HepG2 (cell line): ENCODE results near the gene UNC5B. TPM values are rescaled to one million over a fixed set of nuclear protein-coding genes. Genes with fewer than 3 reads are reported as not detected.

Experiments used
- BRCA1 ChIP-seq: sonication (generic); formaldehyde crosslinking; IDR thresholded peaks from 2 replicates; pipeline ENCODE4 v1.4.0; 2020; ENCODE audit warnings: missing genetic modification reagents
- DPF2 ChIP-seq: sonication (generic); formaldehyde crosslinking; IDR thresholded peaks from 2 replicates; pipeline ENCODE4 v1.4.0; 2020; ENCODE audit warnings: mild to moderate bottlenecking, low read depth, missing genetic modification reagents, borderline replicate concordance
- NFATC3 ChIP-seq: sonication (generic); formaldehyde crosslinking; IDR thresholded peaks from 2 replicates; pipeline ENCODE4 v1.5.1; 2020; ENCODE audit warnings: mild to moderate bottlenecking, missing genetic modification reagents
- SKIL ChIP-seq: sonication (generic); formaldehyde crosslinking; IDR thresholded peaks from 2 replicates; pipeline ENCODE4 v1.8.0; 2022; ENCODE audit warnings: missing genetic modification reagents, mild to moderate bottlenecking, moderate library complexity, borderline replicate concordance
- SNAPC5 ChIP-seq: sonication (generic); formaldehyde crosslinking; IDR thresholded peaks from 2 replicates; pipeline ENCODE4 v1.8.1; 2023; ENCODE audit warnings: mild to moderate bottlenecking, missing genetic modification reagents, borderline replicate concordance
- ZNF451 ChIP-seq: sonication (generic); formaldehyde crosslinking; IDR thresholded peaks from 2 replicates; pipeline ENCODE4 v1.5.0; 2020; ENCODE audit warnings: mild to moderate bottlenecking, missing genetic modification reagents
- ZNF460 ChIP-seq: sonication (generic); formaldehyde crosslinking; IDR thresholded peaks from 2 replicates; pipeline ENCODE4 v1.5.1; 2020; ENCODE audit warnings: missing genetic modification reagents, mild to moderate bottlenecking, borderline replicate concordance
- ZNF792 ChIP-seq: IDR thresholded peaks from 2 replicates; pipeline ENCODE4 v1.6.1; 2016
- ZNF878 ChIP-seq: sonication (generic); formaldehyde crosslinking; IDR thresholded peaks from 2 replicates; pipeline ENCODE4 v1.8.1; 2023; ENCODE audit warnings: mild to moderate bottlenecking, missing genetic modification reagents, moderate library complexity
- polyA plus RNA-seq, 8 experiments: library from polyadenylated mRNA; depleted of rRNA in 3 of 8; stranded (reverse) in 7 of 8; unstranded in 1 of 8; fragments of >200 nt; fragmentation: Illumina TruSeq in 4 of 8; extraction: Trizol in 4 of 8; gene quantifications; 2 replicates each; pipeline versions ENCODE4 v1.2.1 to v1.2.3, GENCODE V29; 2011 to 2016; ENCODE audit warnings: low read depth in 4 of 8, missing spikeins in 1 of 8, mixed read lengths in 1 of 8; ENCODE audit not compliant: insufficient read depth in 1 of 8
- total RNA-seq, 5 experiments: library from RNA; depleted of rRNA; stranded (reverse); fragments of >200 nt; fragmentation: Illumina TruSeq; extraction: Trizol; gene quantifications; 2 replicates each; pipeline ENCODE4 v1.2.3, GENCODE V29; 2016; ENCODE audit warnings: low read depth in 1 of 5
- TF ChIP-seq, protein P1 (sequence below): sonication (generic); formaldehyde crosslinking; conservative IDR thresholded peaks from 2 replicates; pipeline ENCODE4 v1.4.0; 2020; ENCODE audit warnings: mild to moderate bottlenecking, missing genetic modification reagents, moderate library complexity
- TF ChIP-seq, protein P2 (sequence below), 2 experiments: fragments of 450-650 bp in 1 of 2; sonication (generic) in 1 of 2; formaldehyde crosslinking in 1 of 2; IDR thresholded peaks; 2 replicates each; pipeline versions ENCODE4 v1.6.1 to v1.8.0; 2016 to 2022; ENCODE audit warnings: antibody characterized with exemption in 1 of 2, mild to moderate bottlenecking in 1 of 2, missing genetic modification reagents in 1 of 2
- TF ChIP-seq, protein P3 (sequence below): IDR thresholded peaks from 2 replicates; pipeline ENCODE4 v1.6.1; 2016; ENCODE audit warnings: control low read depth

The UNC5B gene
- total and polyA plus RNA-seq, 2 of the 13 experiments (the other 11 are each of a cell fraction or from before 2014, with no cell fraction given), result 0.07 TPM

- TF ChIP-seq, protein P1, sequence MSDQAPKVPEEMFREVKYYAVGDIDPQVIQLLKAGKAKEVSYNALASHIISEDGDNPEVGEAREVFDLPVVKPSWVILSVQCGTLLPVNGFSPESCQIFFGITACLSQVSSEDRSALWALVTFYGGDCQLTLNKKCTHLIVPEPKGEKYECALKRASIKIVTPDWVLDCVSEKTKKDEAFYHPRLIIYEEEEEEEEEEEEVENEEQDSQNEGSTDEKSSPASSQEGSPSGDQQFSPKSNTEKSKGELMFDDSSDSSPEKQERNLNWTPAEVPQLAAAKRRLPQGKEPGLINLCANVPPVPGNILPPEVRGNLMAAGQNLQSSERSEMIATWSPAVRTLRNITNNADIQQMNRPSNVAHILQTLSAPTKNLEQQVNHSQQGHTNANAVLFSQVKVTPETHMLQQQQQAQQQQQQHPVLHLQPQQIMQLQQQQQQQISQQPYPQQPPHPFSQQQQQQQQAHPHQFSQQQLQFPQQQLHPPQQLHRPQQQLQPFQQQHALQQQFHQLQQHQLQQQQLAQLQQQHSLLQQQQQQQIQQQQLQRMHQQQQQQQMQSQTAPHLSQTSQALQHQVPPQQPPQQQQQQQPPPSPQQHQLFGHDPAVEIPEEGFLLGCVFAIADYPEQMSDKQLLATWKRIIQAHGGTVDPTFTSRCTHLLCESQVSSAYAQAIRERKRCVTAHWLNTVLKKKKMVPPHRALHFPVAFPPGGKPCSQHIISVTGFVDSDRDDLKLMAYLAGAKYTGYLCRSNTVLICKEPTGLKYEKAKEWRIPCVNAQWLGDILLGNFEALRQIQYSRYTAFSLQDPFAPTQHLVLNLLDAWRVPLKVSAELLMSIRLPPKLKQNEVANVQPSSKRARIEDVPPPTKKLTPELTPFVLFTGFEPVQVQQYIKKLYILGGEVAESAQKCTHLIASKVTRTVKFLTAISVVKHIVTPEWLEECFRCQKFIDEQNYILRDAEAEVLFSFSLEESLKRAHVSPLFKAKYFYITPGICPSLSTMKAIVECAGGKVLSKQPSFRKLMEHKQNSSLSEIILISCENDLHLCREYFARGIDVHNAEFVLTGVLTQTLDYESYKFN (CRISPR knock-in tag), result peak; percentile 94
- TF ChIP-seq NFATC3 (no peak), ZNF878 (CRISPR knock-in tag) (0 out of 2 replicates have a peak, but pooled peaks have one; percentile 69), ZNF792 (CRISPR knock-in tag) (peak; percentile 86), BRCA1 (no peak), DPF2 (CRISPR knock-in tag) (peak; percentile 47), ZNF460 (no peak), SKIL (CRISPR knock-in tag) (peak; percentile 63; the same call in 1 of the 2 replicates), ZNF451 (peak; percentile 45; the same call in 1 of the 2 replicates), SNAPC5 (CRISPR knock-in tag) (0 out of 2 replicates have a peak, but pooled peaks have one; percentile 31)
- TF ChIP-seq, protein P2, sequence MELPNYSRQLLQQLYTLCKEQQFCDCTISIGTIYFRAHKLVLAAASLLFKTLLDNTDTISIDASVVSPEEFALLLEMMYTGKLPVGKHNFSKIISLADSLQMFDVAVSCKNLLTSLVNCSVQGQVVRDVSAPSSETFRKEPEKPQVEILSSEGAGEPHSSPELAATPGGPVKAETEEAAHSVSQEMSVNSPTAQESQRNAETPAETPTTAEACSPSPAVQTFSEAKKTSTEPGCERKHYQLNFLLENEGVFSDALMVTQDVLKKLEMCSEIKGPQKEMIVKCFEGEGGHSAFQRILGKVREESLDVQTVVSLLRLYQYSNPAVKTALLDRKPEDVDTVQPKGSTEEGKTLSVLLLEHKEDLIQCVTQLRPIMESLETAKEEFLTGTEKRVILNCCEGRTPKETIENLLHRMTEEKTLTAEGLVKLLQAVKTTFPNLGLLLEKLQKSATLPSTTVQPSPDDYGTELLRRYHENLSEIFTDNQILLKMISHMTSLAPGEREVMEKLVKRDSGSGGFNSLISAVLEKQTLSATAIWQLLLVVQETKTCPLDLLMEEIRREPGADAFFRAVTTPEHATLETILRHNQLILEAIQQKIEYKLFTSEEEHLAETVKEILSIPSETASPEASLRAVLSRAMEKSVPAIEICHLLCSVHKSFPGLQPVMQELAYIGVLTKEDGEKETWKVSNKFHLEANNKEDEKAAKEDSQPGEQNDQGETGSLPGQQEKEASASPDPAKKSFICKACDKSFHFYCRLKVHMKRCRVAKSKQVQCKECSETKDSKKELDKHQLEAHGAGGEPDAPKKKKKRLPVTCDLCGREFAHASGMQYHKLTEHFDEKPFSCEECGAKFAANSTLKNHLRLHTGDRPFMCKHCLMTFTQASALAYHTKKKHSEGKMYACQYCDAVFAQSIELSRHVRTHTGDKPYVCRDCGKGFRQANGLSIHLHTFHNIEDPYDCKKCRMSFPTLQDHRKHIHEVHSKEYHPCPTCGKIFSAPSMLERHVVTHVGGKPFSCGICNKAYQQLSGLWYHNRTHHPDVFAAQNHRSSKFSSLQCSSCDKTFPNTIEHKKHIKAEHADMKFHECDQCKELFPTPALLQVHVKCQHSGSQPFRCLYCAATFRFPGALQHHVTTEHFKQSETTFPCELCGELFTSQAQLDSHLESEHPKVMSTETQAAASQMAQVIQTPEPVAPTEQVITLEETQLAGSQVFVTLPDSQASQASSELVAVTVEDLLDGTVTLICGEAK (IDR thresholded peaks at IDR 0.05), result no peak
- TF ChIP-seq, protein P2 (CRISPR knock-in tag; IDR thresholded peaks at IDR 0.05), result no peak; the same call in 1 of the 2 replicates
- TF ChIP-seq, protein P3, sequence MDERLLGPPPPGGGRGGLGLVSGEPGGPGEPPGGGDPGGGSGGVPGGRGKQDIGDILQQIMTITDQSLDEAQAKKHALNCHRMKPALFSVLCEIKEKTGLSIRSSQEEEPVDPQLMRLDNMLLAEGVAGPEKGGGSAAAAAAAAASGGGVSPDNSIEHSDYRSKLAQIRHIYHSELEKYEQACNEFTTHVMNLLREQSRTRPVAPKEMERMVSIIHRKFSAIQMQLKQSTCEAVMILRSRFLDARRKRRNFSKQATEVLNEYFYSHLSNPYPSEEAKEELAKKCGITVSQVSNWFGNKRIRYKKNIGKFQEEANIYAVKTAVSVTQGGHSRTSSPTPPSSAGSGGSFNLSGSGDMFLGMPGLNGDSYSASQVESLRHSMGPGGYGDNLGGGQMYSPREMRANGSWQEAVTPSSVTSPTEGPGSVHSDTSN, result no peak
These were observed 121.9 kb downstream of the UNC5B start (continued) for GRCh38 chr10:71334221-71334791.
